GM19463 (cell line): ENCODE results near the gene SLC37A2.

Source experiments
- ATAC-seq: cut with Tn5 transposase; IDR thresholded peaks from one replicate; pipeline ENCODE4 v1.9.1; 2021; ENCODE audit warnings: mild to moderate bottlenecking, moderate library complexity; ENCODE audit not compliant: unreplicated experiment

SLC37A2 gene

GRCh38 chr11:125070699-125071254, 7.7 kb downstream of the SLC37A2 start:
- ATAC-seq, result peak; percentile 66

- ATAC-seq, result no peak
Observed at GRCh38 chr11:125071435-125071834, 8.3 kb downstream of the SLC37A2 start.

- no peak for ATAC-seq
Observed at GRCh38 chr11:125071846-125072217, 8.7 kb downstream of the SLC37A2 start.

- peak; percentile 67 for ATAC-seq
Observed at GRCh38 chr11:125072218-125072960, 9.3 kb downstream of the SLC37A2 start.

GRCh38 chr11:125072961-125073590, 10.0 kb downstream of the SLC37A2 start:
- ATAC-seq, result no peak

GRCh38 chr11:125073616-125074483, 10.7 kb downstream of the SLC37A2 start:
- no peak for ATAC-seq

- no peak for ATAC-seq
Observed at GRCh38 chr11:125074511-125075241, 11.6 kb downstream of the SLC37A2 start.

GRCh38 chr11:125075242-125075625, 12.1 kb downstream of the SLC37A2 start:
- ATAC-seq, result no peak

GRCh38 chr11:125075900-125076317, 12.8 kb downstream of the SLC37A2 start:
- no peak for ATAC-seq

GRCh38 chr11:125076378-125076945, 13.4 kb downstream of the SLC37A2 start:
- ATAC-seq, result no peak

GRCh38 chr11:125078016-125078415, 14.9 kb downstream of the SLC37A2 start:
- ATAC-seq, result no peak

GRCh38 chr11:125078516-125079140, 15.5 kb downstream of the SLC37A2 start:
- ATAC-seq, result no peak

GRCh38 chr11:125079151-125079877, 16.2 kb downstream of the SLC37A2 start:
- no peak for ATAC-seq

GRCh38 chr11:125079878-125080530, 16.9 kb downstream of the SLC37A2 start:
- ATAC-seq, result no peak

- no peak for ATAC-seq
Observed at GRCh38 chr11:125080531-125080911, 17.4 kb downstream of the SLC37A2 start.

GRCh38 chr11:125081098-125081798, 18.1 kb downstream of the SLC37A2 start:
- no peak for ATAC-seq

- no peak for ATAC-seq
Observed at GRCh38 chr11:125082040-125082439, 18.9 kb downstream of the SLC37A2 start.
